Measurements from ENCODE around the gene CCR4. TPM values are rescaled to one million over a fixed set of nuclear protein-coding genes. Genes with fewer than 3 reads are reported as not detected.

Gene CCR4
- total and polyA plus RNA-seq, 2 of the 8 experiments (the other 6 are each of a cell fraction or from before 2014, with no cell fraction given) = 0.11 to 0.15 TPM

DNA sequence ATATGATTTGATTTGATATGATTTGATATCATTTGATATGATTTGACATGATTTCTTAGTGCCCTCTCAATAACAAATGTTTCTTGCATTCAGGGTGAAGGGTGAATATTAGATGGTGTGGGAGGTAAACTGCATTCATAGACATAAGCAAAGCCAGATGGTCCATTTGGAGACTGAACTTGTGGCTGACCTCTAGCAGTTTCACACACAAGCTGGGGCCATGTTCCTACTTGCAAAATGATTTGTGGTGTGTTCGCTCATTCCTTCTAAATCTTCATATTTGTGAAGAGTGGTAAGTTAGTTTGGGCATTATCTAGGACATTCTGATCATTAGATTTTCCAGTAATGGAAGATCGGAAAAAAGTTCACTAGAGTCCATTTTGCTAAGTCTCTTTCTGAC, 40.5 kb upstream of the CCR4 start:
- no peak overlapping the region for H4K5ac ChIP-seq (ENCODE audit: insufficient read length, low read depth, low read length)
- no peak overlapping the region for H2BK15ac ChIP-seq (ENCODE audit: low read length)
- H3K27ac ChIP-seq (ENCODE audit: low read depth, low read length) = no peak overlapping the region
- H3K56ac ChIP-seq (replicated peaks; ENCODE audit: insufficient read length, low read depth, low read length) = no peak overlapping the region
- no peaks in the 10 kb centered on the region for H3K9me3 ChIP-seq (ENCODE audit: insufficient read depth in 2 of 2, low read depth in 1 of 2, low read length in 1 of 2)
- H3K27me3 ChIP-seq (replicated peaks in 1 of 4; ENCODE audit: control insufficient read depth in 3 of 4, extremely low read depth in 1 of 4, insufficient read depth in 3 of 4, low read length in 3 of 4) = no peaks in the 10 kb centered on the region
- H2AFZ ChIP-seq (ENCODE audit: low read length) = no peak overlapping the region
- no peaks in the 10 kb centered on the region for H4K20me1 ChIP-seq (replicated peaks in 1 of 2; ENCODE audit: control insufficient read depth in 1 of 2, insufficient read depth in 2 of 2, low read length in 2 of 2)
- no peak overlapping the region for H3K4me3 ChIP-seq (ENCODE audit: extremely low read depth in 1 of 4, insufficient read depth in 2 of 4, low read depth in 3 of 4, low read length in 4 of 4)
- H2BK120ac ChIP-seq (replicated peaks; ENCODE audit: low read depth, low read length) = no peak overlapping the region
- H3K36me3 ChIP-seq (ENCODE audit: control insufficient read depth in 2 of 4, insufficient read depth in 4 of 4, low read length in 3 of 4) = no peaks in the 10 kb centered on the region
- no peak overlapping the region for H3K4me2 ChIP-seq (ENCODE audit: insufficient read depth in 1 of 2, low read depth in 2 of 2, low read length in 2 of 2)
- ChIA-PET CTCF (ENCODE audit: partially characterized antibody) (interaction anchor here (0.6 to 1.6 kb wide), 6 partner anchors 8 to 110 kb away, joined by 3 to 7 read pairs (median 3); no protein-coding TSS in a partner anchor), POLR2A (ENCODE audit: partially characterized antibody) (interaction anchor here (0.6 to 1.6 kb wide), 4 partner anchors 9 to 130 kb away, joined by 3 to 8 read pairs (median 4); no protein-coding TSS in a partner anchor)
- FAIRE-seq = no peak
- H3K79me1 ChIP-seq (ENCODE audit: low read depth, low read length) = no peaks in the 10 kb centered on the region
- H3K18ac ChIP-seq (ENCODE audit: extremely low read depth, low read length) = no peak overlapping the region
- no peak overlapping the region for H3K9ac ChIP-seq (replicated peaks in 1 of 4; ENCODE audit: extremely low read depth in 1 of 4, low read depth in 3 of 4, low read length in 3 of 4)
- WGBS, 2 experiments (ENCODE audit: extremely low coverage in 1 of 2, insufficient coverage in 1 of 2, insufficient read length in 1 of 2, insufficient replicate concordance in 2 of 2, low coverage in 1 of 2, low lambda C conversion rate in 2 of 2, missing lambda C conversion rate in 1 of 2) = 91% methylated on average over 2 of the region's 2 CpGs; no CpG with 5 or more reads in 1 of the 2 experiments
- no peak overlapping the region for H2BK12ac ChIP-seq (ENCODE audit: low read depth, low read length)
- H3K23ac ChIP-seq (ENCODE audit: insufficient read length) = no peak overlapping the region
- no peak overlapping the region for H3K14ac ChIP-seq (ENCODE audit: insufficient read length)
- no peaks in the 10 kb centered on the region for H3K23me2 ChIP-seq (ENCODE audit: low read depth, low read length)
- no peak for DNase-seq (ENCODE audit: low read depth in 1 of 2, low spot score in 2 of 2)
- no peak overlapping the region for H2BK20ac ChIP-seq (ENCODE audit: low read length)
- H3K4ac ChIP-seq (replicated peaks; ENCODE audit: insufficient read length, low read depth, low read length) = no peak overlapping the region
- 0 out of 2 replicates have a peak overlapping the region, but pooled peaks have one; percentile 72 for H2AK5ac ChIP-seq (ENCODE audit: low read depth, low read length)
- no peak overlapping the region for H4K91ac ChIP-seq (replicated peaks; ENCODE audit: insufficient read length, low read length)
- H2BK5ac ChIP-seq (ENCODE audit: low read depth, low read length) = no peak overlapping the region
- H3K4me1 ChIP-seq (replicated peaks in 1 of 4; ENCODE audit: control insufficient read depth in 3 of 4, insufficient read depth in 4 of 4, low read length in 3 of 4) = no peaks in the 10 kb centered on the region
- H4K8ac ChIP-seq (ENCODE audit: extremely low read depth, insufficient read depth, low read length) = no peak overlapping the region
- H3K79me2 ChIP-seq (ENCODE audit: control insufficient read depth in 1 of 2, insufficient read depth in 2 of 2, low read length in 2 of 2) = no peaks in the 10 kb centered on the region
- no peak for TF ChIP-seq SIRT6 (IDR thresholded peaks at IDR 0.05; ENCODE audit: low read length)
- no peak for TF ChIP-seq KDM4A (IDR thresholded peaks at IDR 0.05; ENCODE audit: low read depth, low read length, severe bottlenecking)
- no peak for TF ChIP-seq BACH1 (IDR thresholded peaks at IDR 0.05; ENCODE audit: low read length)
- no peak for TF ChIP-seq BCL11A (IDR thresholded peaks at IDR 0.05; ENCODE audit: low read depth in 2 of 2, low read length in 2 of 2)
- no peak for TF ChIP-seq NANOG (IDR thresholded peaks at IDR 0.05; ENCODE audit: insufficient read depth, low read depth, low read length, poor library complexity, severe bottlenecking)
- TF ChIP-seq, protein P1, sequence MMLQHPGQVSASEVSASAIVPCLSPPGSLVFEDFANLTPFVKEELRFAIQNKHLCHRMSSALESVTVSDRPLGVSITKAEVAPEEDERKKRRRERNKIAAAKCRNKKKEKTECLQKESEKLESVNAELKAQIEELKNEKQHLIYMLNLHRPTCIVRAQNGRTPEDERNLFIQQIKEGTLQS (IDR thresholded peaks at IDR 0.05; ENCODE audit: insufficient read depth, low read depth, low read length) = no peak
- TF ChIP-seq CREB1 (IDR thresholded peaks at IDR 0.05) = no peak
- no peak for TF ChIP-seq TEAD4 (IDR thresholded peaks at IDR 0.05; ENCODE audit: low read depth, low read length)

Measured in H1 (cell line).